Left ventricle myocardium inferior (tissue), 1 donor: ENCODE results near the gene TGFBR3. TPM values are rescaled to one million over a fixed set of nuclear protein-coding genes. Genes with fewer than 3 reads are reported as not detected.
A peak's percentile ranks its signal among the peaks of the same experiment; 100 is the strongest.

Experiments
- DNase-seq: peaks from one replicate; pipeline ENCODE4 v3.0.0-alpha.2; 2020
- H3K27ac ChIP-seq: fragments of 200-600 bp; replicated peaks from 2 replicates; pipeline ENCODE4 v1.8.0; 2021
- H3K27me3 ChIP-seq: fragments of 200-600 bp; 2 replicates; pipeline ENCODE4 v1.8.0; 2021; ENCODE audit warnings: low read depth
- H3K36me3 ChIP-seq: fragments of 200-600 bp; 2 replicates; pipeline ENCODE4 v1.8.0; 2021
- H3K4me1 ChIP-seq: fragments of 200-600 bp; 2 replicates; pipeline ENCODE4 v1.8.0; 2021
- H3K4me3 ChIP-seq: fragments of 200-600 bp; 2 replicates; pipeline ENCODE4 v1.8.0; 2021; ENCODE audit warnings: mild to moderate bottlenecking, moderate library complexity
- H3K9me3 ChIP-seq: fragments of 200-600 bp; replicated peaks from 2 replicates; pipeline ENCODE4 v1.8.0; 2021
- CTCF ChIP-seq: fragments of 200-600 bp; IDR thresholded peaks from 2 replicates; pipeline ENCODE4 v1.8.0; 2021; ENCODE audit warnings: antibody characterized with exemption, mild to moderate bottlenecking, borderline replicate concordance
- intact Hi-C: fragments of 100-400 bp; cut with micrococcal nuclease; formaldehyde crosslinking; loops from one replicate; pipeline ENCODE4 v1.11.0; 2022
- long read RNA-seq: library from polyadenylated mRNA; unstranded; transcript quantifications from one replicate; pipeline ENCODE4 v2.0.0, GENCODE V29; 2021
- total RNA-seq: library from RNA; stranded (reverse); fragmentation: NEBNext Ultra II Directional; extraction: Animal tissue kit (Norgen Biotek cat#: 25700); gene quantifications from one replicate; pipeline ENCODE4 v1.2.1, GENCODE V29; 2021
- donor health status: DM: no; HTN: yes; CAD: no; lungs with severe emphysema.

The TGFBR3 gene
- total RNA-seq = 24.6 TPM
- long read RNA-seq, full-length matches to known transcripts = 7 of 20 reads
- long read RNA-seq, partial matches to known transcripts = 6 of 20 reads
- long read RNA-seq, other reads (novel, unspliced or antisense) = 7 of 20 reads

GRCh38 chr1:91885716-91886506 is at the start of gene TGFBR3:
TSS of gene TGFBR3 (minus strand) at chr1:91886151. CDS start at chr1:91861531, 24,620 bp downstream.
- peak; percentile 94 for DNase-seq
- Histone ChIP-seq H3K36me3 (no peaks in the 10 kb centered on the region), H3K27me3 (no peaks in the 10 kb centered on the region), H3K4me3 (peak within 1 kb of the TSS; percentile 97), H3K9me3 (no peaks in the 10 kb centered on the region), H3K27ac (peak within 1 kb of the TSS; percentile 95), H3K4me1 (peaks cover 58% of the 10 kb centered on the region)
- intact Hi-C loops = loop anchor here (10.0 kb wide), 1 partner anchor 151 kb away; no protein-coding TSS in a partner anchor
- peak; percentile 66 for TF ChIP-seq CTCF

- Histone ChIP-seq H3K27ac (no peak overlapping the region), H3K9me3 (no peaks in the 10 kb centered on the region), H3K4me3 (no peak overlapping the region), H3K27me3 (no peaks in the 10 kb centered on the region), H3K4me1 (no peaks in the 10 kb centered on the region), H3K36me3 (no peaks in the 10 kb centered on the region)
- intact Hi-C loops = no loop called here
- DNase-seq = no peak
- no peak for TF ChIP-seq CTCF
These were observed 43.3 kb upstream of the TGFBR3 start for GRCh38 chr1:91929250-91929649.

GRCh38 chr1:91928026-91928425 is 42.1 kb upstream of the TGFBR3 start:
- no peaks in the 10 kb centered on the region for H3K9me3 ChIP-seq
- intact Hi-C loops = no loop called here
- H3K4me3 ChIP-seq = no peak overlapping the region
- no peaks in the 10 kb centered on the region for H3K4me1 ChIP-seq
- H3K36me3 ChIP-seq = no peaks in the 10 kb centered on the region
- no peak for TF ChIP-seq CTCF
- DNase-seq = no peak
- no peaks in the 10 kb centered on the region for H3K27me3 ChIP-seq
- H3K27ac ChIP-seq = no peak overlapping the region

GRCh38 chr1:91925644-91926435 is 39.9 kb upstream of the TGFBR3 start:
- no peak for DNase-seq
- TF ChIP-seq CTCF = no peak
- H3K4me3 ChIP-seq = no peak overlapping the region
- no peaks in the 10 kb centered on the region for H3K36me3 ChIP-seq
- intact Hi-C loops = no loop called here
- H3K9me3 ChIP-seq = no peaks in the 10 kb centered on the region
- no peaks in the 10 kb centered on the region for H3K4me1 ChIP-seq
- no peaks in the 10 kb centered on the region for H3K27me3 ChIP-seq
- H3K27ac ChIP-seq = no peak overlapping the region

GRCh38 chr1:91924146-91924545 is 38.2 kb upstream of the TGFBR3 start:
- Histone ChIP-seq H3K36me3 (no peaks in the 10 kb centered on the region), H3K27me3 (no peaks in the 10 kb centered on the region), H3K4me1 (no peaks in the 10 kb centered on the region), H3K9me3 (no peaks in the 10 kb centered on the region), H3K27ac (no peak overlapping the region), H3K4me3 (no peak overlapping the region)
- DNase-seq = no peak
- intact Hi-C loops = no loop called here
- TF ChIP-seq CTCF = no peak
